IPS-NIHi11 (cell line): ENCODE results near the gene GP5.

Source experiments
- DNase-seq: peaks from one replicate; pipeline ENCODE4 v3.0.0; 2012; ENCODE audit warnings: mixed read lengths, low spot score

The GP5 gene

DNA sequence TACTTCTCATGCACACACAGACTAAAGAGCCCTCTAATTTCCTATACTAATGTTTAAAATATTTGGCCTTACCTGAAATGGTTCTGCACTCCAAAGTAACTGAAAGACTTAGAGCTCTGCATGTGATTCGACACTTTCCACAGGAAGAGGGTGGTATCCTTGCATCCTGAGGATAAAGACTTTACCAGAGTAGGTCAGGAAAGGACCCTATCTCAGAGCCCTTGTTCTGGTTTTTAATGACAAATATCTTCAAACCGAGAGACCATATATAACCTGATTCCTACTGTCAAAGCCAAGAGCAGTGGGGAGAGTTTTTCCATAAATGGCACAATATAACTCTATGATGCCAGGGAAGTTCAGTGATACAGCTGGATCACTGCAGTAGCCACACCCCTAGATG, at the start of gene GP5:
TSS of gene GP5 (minus strand) at position 101 of the 400 bp plus-strand sequence. CDS start 984 bp downstream, outside the sequence.
- no peak for DNase-seq

GRCh38 chr3:194447657-194448056, 48.6 kb upstream of the GP5 start:
- DNase-seq, result no peak

- DNase-seq, result no peak
Observed at GRCh38 chr3:194447161-194447560, 48.1 kb upstream of the GP5 start.

DNA sequence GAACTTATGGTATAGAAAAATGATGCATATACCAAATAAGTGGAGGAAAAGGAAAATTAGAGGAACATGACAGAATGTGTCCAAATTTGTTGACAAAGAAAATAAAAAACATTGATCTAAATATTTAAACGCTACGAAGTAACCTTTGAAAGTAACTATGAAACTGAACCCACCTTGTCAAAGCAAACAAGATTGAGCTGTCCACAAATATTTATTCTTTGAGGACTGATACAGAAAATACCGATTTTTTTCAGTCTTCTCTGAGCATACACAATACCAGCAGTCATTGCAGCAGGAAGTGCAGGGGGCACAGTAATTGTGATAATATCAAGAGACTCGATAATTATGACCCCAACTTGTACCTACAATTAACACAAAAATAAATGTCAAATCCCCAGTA, 47.7 kb upstream of the GP5 start:
- DNase-seq, result no peak

- no peak for DNase-seq
Observed at GRCh38 chr3:194446172-194446571, 47.1 kb upstream of the GP5 start.

DNA sequence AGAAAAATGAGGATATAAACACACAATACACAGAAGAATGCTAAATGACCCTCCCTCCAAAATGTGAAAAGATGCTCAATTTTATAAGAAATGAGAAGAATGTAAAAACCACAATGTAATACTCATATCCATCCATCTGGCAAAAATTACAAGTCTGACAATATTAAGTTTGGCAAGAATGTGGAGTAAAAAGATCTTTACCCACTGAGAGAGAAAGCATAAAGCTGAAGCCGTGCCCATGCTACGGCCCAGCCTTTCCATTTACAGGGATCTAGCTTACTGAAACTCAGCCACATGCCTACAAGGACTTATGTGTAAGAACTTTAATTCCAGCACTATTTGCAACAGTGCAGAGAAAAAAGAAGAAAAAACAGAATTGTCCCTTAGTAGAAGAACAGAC, 44.8 kb upstream of the GP5 start:
- DNase-seq, result no peak

GRCh38 chr3:194440756-194441155, 41.7 kb upstream of the GP5 start:
- DNase-seq, result no peak

GRCh38 chr3:194439881-194440550, 41.0 kb upstream of the GP5 start:
- DNase-seq, result no peak

GRCh38 chr3:194434503-194434902, 35.4 kb upstream of the GP5 start:
- no peak for DNase-seq

DNA sequence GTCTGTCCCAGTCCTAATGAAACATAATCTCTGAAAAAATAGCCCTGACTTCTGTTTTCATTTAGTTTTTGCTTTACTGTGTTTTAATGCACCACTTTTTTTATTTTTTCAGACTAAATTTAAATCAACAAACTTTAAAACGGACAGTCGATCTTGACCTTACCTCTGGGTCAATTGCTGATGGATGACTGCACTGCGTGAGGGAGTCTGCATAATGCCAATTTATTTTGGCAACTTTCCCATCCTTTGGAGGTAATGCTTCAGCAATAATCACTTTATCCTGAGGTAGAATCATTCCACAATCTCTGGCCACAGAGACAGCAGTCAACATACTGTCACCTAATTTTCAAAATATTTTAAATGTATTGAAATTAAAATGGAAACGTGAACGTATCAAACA, 32.5 kb upstream of the GP5 start:
- no peak for DNase-seq

GRCh38 chr3:194425399-194425798, 26.3 kb upstream of the GP5 start:
- no peak for DNase-seq

GRCh38 chr3:194424953-194425352, 25.9 kb upstream of the GP5 start:
- DNase-seq, result no peak

GRCh38 chr3:194424373-194424772, 25.3 kb upstream of the GP5 start:
- DNase-seq, result no peak

GRCh38 chr3:194423317-194423716, 24.3 kb upstream of the GP5 start:
- no peak for DNase-seq

GRCh38 chr3:194422188-194422587, 23.1 kb upstream of the GP5 start:
- DNase-seq, result no peak

GRCh38 chr3:194418671-194419070, 19.6 kb upstream of the GP5 start:
- DNase-seq, result no peak

DNA sequence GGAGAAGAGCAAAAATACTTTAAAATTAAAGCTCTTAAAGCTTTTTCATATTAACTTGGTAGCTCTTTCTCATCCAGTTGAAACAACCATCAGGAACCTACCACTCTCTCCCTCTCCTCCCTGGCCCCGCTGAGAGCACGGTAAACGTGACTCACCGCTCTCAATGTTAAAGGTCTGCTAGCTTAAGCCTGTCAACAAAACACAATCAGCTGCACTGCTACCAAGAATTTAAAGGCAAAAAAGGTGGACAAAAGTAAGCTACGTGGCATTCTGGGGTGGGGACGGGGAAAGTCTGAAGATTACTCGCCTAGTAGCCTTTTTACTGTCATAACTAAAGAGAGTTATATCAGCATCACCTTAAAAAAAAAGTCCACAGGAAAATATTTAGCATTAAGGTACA, 8.4 kb upstream of the GP5 start:
- DNase-seq, result no peak

GRCh38 chr3:194405766-194406165, 6.7 kb upstream of the GP5 start:
- no peak for DNase-seq

DNA sequence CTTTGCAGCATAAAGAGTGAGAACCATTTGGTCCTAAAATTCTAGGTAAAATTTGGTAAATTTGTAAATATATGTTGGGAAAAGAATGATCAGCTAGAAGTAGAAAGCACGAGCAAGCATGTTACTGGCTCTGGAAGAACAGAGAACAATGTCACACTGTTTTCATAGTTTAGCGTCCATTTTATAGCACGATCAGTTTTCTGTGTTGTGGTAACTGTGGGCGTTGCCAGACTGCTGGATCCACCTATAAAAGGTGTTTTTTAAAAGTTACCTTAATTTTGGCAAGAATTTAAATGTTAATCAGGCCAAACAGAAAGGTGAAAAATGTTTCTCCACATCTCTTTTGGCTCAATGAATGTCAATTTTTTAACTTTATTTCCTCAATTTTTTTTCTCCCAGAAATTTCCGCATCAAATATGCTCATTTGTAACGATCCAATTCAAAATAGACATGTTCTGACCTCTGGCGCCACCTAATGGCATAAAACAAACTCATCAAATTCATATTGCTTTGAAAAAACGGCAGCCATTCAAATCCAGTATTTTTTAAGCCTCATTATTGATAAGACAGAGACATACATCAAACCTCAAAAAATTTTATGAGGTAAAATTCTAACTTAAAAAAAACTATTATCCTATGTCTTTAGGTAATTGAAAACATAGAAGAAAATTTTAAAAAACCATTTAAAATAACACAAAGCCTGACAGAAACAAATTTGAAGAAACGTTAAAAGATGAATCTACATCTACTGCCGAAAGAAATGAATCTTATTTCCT, 5.5 kb upstream of the GP5 start:
- DNase-seq, result no peak

GRCh38 chr3:194401868-194402329, 2.8 kb upstream of the GP5 start:
- no peak for DNase-seq

DNA sequence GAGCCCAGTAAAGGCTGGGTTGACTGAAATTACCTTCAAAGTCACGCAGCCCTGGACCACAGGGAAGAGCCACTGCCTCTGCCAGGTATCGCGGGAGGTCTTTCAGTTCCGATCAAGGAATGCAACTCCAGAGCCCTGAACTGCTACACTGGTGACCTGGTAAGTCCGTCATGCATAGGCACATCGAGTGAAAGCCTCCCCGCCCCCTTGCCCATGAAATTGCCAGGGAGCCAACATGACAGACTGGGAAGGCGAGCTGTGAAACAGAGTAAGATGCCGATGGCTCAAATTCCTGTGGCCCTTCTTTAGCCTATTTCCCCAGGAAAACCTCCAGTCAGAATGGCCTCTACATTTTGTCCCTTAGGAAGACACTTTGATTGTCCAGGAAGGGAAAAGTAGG, 2.3 kb upstream of the GP5 start:
- no peak for DNase-seq

- DNase-seq, result no peak
Observed at GRCh38 chr3:194399874-194400411, 877 bp upstream of the GP5 start.

- DNase-seq, result peak; percentile 34
Observed at GRCh38 chr3:194397757-194398312, 1.2 kb downstream of the GP5 start.
